HepG2 (cell line): ENCODE data around the gene FAM72C. TPM values are rescaled to one million over a fixed set of nuclear protein-coding genes. Genes with fewer than 3 reads are reported as not detected.
"Not testable (repeated sequence)": the region's sequence is repeated elsewhere in the genome, so short reads cannot be mapped to it uniquely, and the experiment has no call there.

ENCODE experiments used
- ATAC-seq: fragments of 200-7000 bp; cut with Tn5 transposase; 3 replicates; pipeline ENCODE4 v1.9.1; 2020; ENCODE audit warnings: mild to moderate bottlenecking, moderate library complexity
- BruUV-seq: library from RNA; stranded (reverse); fragments of 400-500 nt; replicated peaks from 2 replicates; lab custom pipeline; 2021; lab: Mats Ljungman, UMichigan
- CTCF ChIA-PET: fragments of 300-600 bp; formaldehyde crosslinking; extraction: SDS; loops from one replicate; lab custom pipeline; 2021; ENCODE audit warnings: low total read pairs, inconsistent platforms, low intra/inter-chr PET ratio; lab: Yijun Ruan, JAX
- POLR2A ChIA-PET: fragments of 350-600 bp; sonication (Branson Sonifier 250); formaldehyde crosslinking; loops from one replicate; lab custom pipeline; 2020; ENCODE audit warnings: antibody characterized with exemption, inconsistent platforms; lab: Yijun Ruan, JAX
- DNase-seq: peaks from one replicate; pipeline ENCODE4 v3.0.0-alpha.2; 2015; ENCODE audit warnings: low spot score
- FAIRE-seq: peaks from 3 replicates; lab custom pipeline; 2011; peaks lifted over from hg19 to GRCh38; lab: Jason Lieb, UNC
- H2AFZ ChIP-seq: one replicate; pipeline ENCODE4 v1.6.1; 2011; ENCODE audit warnings: low read length, inconsistent platforms
- H3K27ac ChIP-seq: fragments of 300-600 bp; 3 replicates; pipeline ENCODE4 v1.8.0; 2011; ENCODE audit warnings: mixed run types, mild to moderate bottlenecking, mixed read lengths, low read length, inconsistent platforms; ENCODE audit not compliant: insufficient read depth; ENCODE audit errors: extremely low read length
- H3K27me3 ChIP-seq, 2 experiments: fragments of 200-600 bp in 1 of 2; 2 replicates in 1 of 2; 3 replicates in 1 of 2; pipeline versions ENCODE4 v1.6.0 to v1.8.0; 2011; ENCODE audit warnings: low read length in 2 of 2, mild to moderate bottlenecking in 2 of 2, moderate library complexity in 2 of 2, inconsistent platforms in 1 of 2; ENCODE audit not compliant: insufficient read depth in 2 of 2, control insufficient read depth in 1 of 2
- H3K36me3 ChIP-seq, 2 experiments: fragments of 200-600 bp in 1 of 2; replicated peaks in 1 of 2; 2 replicates in 1 of 2; 3 replicates in 1 of 2; pipeline versions ENCODE4 v1.5.1 to v1.8.0; 2011; ENCODE audit warnings: low read length in 2 of 2, inconsistent platforms in 1 of 2; ENCODE audit not compliant: insufficient read depth in 2 of 2, control insufficient read depth in 1 of 2
- H3K4me1 ChIP-seq: 2 replicates; pipeline ENCODE4 v1.5.1; 2012; ENCODE audit warnings: low read length, inconsistent platforms; ENCODE audit not compliant: insufficient read depth
- H3K4me2 ChIP-seq: 2 replicates; pipeline ENCODE4 v1.6.0; 2011; ENCODE audit warnings: low read depth, low read length, inconsistent platforms
- H3K4me3 ChIP-seq, 3 experiments: fragments of 200-600 bp in 1 of 3; sonication (generic), shearing (Covaris generic) in 1 of 3; replicated peaks in 1 of 3; 2 replicates each; pipeline ENCODE4 v1.5.1; 2011 to 2016; ENCODE audit warnings: low read length in 3 of 3, inconsistent platforms in 2 of 3, low read depth in 2 of 3, mild to moderate bottlenecking in 2 of 3, control low read depth in 1 of 3, mixed read lengths in 1 of 3; ENCODE audit not compliant: insufficient read depth in 1 of 3
- H3K79me2 ChIP-seq: one replicate; pipeline ENCODE4 v1.6.1; 2011; ENCODE audit warnings: low read length, inconsistent platforms; ENCODE audit not compliant: insufficient read depth
- H3K9ac ChIP-seq: 2 replicates; pipeline ENCODE4 v1.6.0; 2011; ENCODE audit warnings: mild to moderate bottlenecking, low read depth, low read length, inconsistent platforms; ENCODE audit not compliant: insufficient read depth
- H3K9me3 ChIP-seq: 2 replicates; pipeline ENCODE4 v1.5.1; 2012; ENCODE audit warnings: mild to moderate bottlenecking, low read length
- H4K20me1 ChIP-seq: 2 replicates; pipeline ENCODE4 v1.6.0; 2011; ENCODE audit warnings: inconsistent platforms, mild to moderate bottlenecking, low read length, moderate library complexity; ENCODE audit not compliant: insufficient read depth
- whole genome bisulfite sequencing: methylation state at CpG from one replicate; pipeline ENCODE4 v1.1.6; 2017; ENCODE audit warnings: low lambda C conversion rate; 5-methylcytosine and 5-hydroxymethylcytosine counted together
- in situ Hi-C: cut with HindIII; loops from 2 replicates; pipeline ENCODE4 v1.10.0; 2017; ENCODE audit warnings: low pct_unique_long_range_greater_than_20kb; ENCODE audit not compliant: extremely low pct_ligation_motif_present
- intact Hi-C: fragments of 100-400 bp; cut with micrococcal nuclease; formaldehyde crosslinking; loops from one replicate; pipeline ENCODE4 v1.10.0; 2022; ENCODE audit not compliant: unreplicated experiment
- polyA plus RNA-seq, 8 experiments: library from polyadenylated mRNA; depleted of rRNA in 3 of 8; stranded (reverse) in 7 of 8; unstranded in 1 of 8; fragments of >200 nt; fragmentation: Illumina TruSeq in 4 of 8; extraction: Trizol in 4 of 8; gene quantifications; 2 replicates each; pipeline versions ENCODE4 v1.2.1 to v1.2.3, GENCODE V29; 2011 to 2016; ENCODE audit warnings: low read depth in 4 of 8, missing spikeins in 1 of 8, mixed read lengths in 1 of 8; ENCODE audit not compliant: insufficient read depth in 1 of 8
- total RNA-seq, 5 experiments: library from RNA; depleted of rRNA; stranded (reverse); fragments of >200 nt; fragmentation: Illumina TruSeq; extraction: Trizol; gene quantifications; 2 replicates each; pipeline ENCODE4 v1.2.3, GENCODE V29; 2016; ENCODE audit warnings: low read depth in 1 of 5

The FAM72C gene
- total and polyA plus RNA-seq, 2 of the 13 experiments (the other 11 are each of a cell fraction or from before 2014, with no cell fraction given), result 2.8 to 3.9 TPM

GRCh38 chr1:143955930-143956329, 15.9 kb downstream of the FAM72C start:
- H3K9ac ChIP-seq, H3K9me3 ChIP-seq, CTCF ChIA-PET, H3K27me3 ChIP-seq, BruUV-seq, H3K4me3 ChIP-seq, H4K20me1 ChIP-seq, H2AFZ ChIP-seq, POLR2A ChIA-PET, FAIRE-seq, H3K36me3 ChIP-seq, H3K79me2 ChIP-seq, intact Hi-C loops, ATAC-seq, H3K4me1 ChIP-seq, in situ Hi-C loops, DNase-seq, H3K4me2 ChIP-seq, H3K27ac ChIP-seq: not testable (repeated sequence)
- no CpG with 5 or more reads among the region's 3 CpGs for WGBS

- H4K20me1 ChIP-seq, H2AFZ ChIP-seq, H3K4me2 ChIP-seq, H3K9ac ChIP-seq, ATAC-seq, H3K27me3 ChIP-seq, DNase-seq, H3K9me3 ChIP-seq, intact Hi-C loops, in situ Hi-C loops, BruUV-seq, H3K4me3 ChIP-seq, H3K4me1 ChIP-seq, CTCF ChIA-PET, H3K79me2 ChIP-seq, H3K36me3 ChIP-seq, POLR2A ChIA-PET, H3K27ac ChIP-seq, FAIRE-seq: not testable (repeated sequence)
- WGBS, result no CpG with 5 or more reads among the region's 1 CpG
These were observed 18.9 kb downstream of the FAM72C start for GRCh38 chr1:143952913-143953312.

DNA sequence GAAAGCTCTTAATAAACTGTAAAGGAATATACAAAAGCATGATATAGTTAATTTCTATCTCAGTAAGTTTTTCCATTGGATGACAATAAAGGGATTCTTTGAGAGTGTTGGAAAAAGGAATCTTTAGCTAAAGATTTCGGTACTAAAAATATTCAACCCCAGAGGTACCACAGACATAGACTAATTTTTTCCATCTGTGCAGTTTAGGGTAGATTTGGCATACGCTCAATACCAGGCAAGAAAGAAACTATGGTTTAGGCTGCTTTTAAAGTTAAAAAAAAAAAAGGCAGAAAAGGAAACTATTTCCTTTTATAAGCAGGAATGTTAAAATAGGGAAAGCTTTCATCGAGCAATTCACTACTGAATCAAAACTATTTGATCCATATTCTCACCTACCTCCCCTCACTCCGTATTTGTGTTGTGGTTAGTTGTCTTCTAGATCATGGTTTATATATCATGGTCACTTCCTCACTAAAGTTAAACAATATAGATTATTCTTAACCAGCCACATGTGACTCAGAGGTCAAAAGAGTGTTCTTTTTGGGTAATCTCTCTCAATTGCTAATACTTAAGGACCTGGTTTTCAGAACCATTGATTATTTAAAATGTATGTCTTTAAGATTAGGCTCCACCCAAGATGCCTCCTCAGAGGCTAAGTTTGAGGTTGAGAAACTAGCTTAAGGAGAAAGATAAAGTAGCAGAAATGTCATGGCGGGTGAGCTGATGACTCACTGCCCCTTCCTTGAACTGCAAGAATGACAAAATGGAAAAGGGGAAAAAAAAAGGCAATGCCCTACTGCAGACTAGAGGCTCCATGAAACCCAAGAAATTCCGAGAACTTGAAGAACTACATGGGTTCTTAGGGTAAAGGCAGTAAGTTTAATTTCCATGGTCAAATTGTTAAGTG, 20.0 kb downstream of the FAM72C start:
- no CpG with 5 or more reads among the region's 6 CpGs for WGBS
- H3K4me3 ChIP-seq, BruUV-seq, H3K4me1 ChIP-seq, H3K27ac ChIP-seq, CTCF ChIA-PET, H3K79me2 ChIP-seq, intact Hi-C loops, H3K27me3 ChIP-seq, H3K4me2 ChIP-seq, POLR2A ChIA-PET, DNase-seq, H4K20me1 ChIP-seq, H3K9me3 ChIP-seq, FAIRE-seq, H3K36me3 ChIP-seq, ATAC-seq, H2AFZ ChIP-seq, H3K9ac ChIP-seq, in situ Hi-C loops: not testable (repeated sequence)

DNA sequence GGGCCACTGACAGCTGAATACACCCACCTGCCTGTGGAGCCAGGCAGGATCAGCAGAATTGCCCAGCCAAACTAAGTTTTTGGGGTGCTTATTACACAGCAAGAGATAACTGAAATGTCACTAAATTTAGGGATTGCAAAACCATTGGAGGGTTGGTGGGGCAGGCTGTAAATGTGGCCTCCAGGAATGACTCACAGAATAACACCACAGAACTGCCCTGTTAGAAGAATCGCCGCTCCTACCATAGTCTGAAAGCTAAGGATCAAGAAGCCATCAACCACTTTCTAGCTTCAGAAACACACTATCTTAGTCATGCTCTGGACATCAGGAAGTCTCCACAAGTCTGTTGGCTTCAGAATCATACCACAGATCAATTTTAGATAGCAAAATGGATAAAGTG, 24.0 kb downstream of the FAM72C start:
- CTCF ChIA-PET, BruUV-seq: not testable (repeated sequence)

More for the DNA sequence above, 24.0 kb downstream of the FAM72C start:
- POLR2A ChIA-PET, H4K20me1 ChIP-seq, H3K36me3 ChIP-seq, H3K4me1 ChIP-seq, H3K27ac ChIP-seq, H3K4me2 ChIP-seq, intact Hi-C loops, H3K9ac ChIP-seq, in situ Hi-C loops, H3K9me3 ChIP-seq, H3K79me2 ChIP-seq, ATAC-seq, H2AFZ ChIP-seq, H3K4me3 ChIP-seq, FAIRE-seq, DNase-seq, H3K27me3 ChIP-seq: not testable (repeated sequence)
- WGBS, result no CpG with 5 or more reads among the region's 2 CpGs
